GM19043 (cell line): ENCODE measurements around the gene HAP1.
"Not testable (repeated sequence)": the region's sequence is repeated elsewhere in the genome, so short reads cannot be mapped to it uniquely, and the experiment has no call there.

Experiments used
- ATAC-seq: cut with Tn5 transposase; IDR thresholded peaks from one replicate; pipeline ENCODE4 v1.9.1; 2021; ENCODE audit warnings: low read depth; ENCODE audit not compliant: unreplicated experiment

The HAP1 gene

DNA sequence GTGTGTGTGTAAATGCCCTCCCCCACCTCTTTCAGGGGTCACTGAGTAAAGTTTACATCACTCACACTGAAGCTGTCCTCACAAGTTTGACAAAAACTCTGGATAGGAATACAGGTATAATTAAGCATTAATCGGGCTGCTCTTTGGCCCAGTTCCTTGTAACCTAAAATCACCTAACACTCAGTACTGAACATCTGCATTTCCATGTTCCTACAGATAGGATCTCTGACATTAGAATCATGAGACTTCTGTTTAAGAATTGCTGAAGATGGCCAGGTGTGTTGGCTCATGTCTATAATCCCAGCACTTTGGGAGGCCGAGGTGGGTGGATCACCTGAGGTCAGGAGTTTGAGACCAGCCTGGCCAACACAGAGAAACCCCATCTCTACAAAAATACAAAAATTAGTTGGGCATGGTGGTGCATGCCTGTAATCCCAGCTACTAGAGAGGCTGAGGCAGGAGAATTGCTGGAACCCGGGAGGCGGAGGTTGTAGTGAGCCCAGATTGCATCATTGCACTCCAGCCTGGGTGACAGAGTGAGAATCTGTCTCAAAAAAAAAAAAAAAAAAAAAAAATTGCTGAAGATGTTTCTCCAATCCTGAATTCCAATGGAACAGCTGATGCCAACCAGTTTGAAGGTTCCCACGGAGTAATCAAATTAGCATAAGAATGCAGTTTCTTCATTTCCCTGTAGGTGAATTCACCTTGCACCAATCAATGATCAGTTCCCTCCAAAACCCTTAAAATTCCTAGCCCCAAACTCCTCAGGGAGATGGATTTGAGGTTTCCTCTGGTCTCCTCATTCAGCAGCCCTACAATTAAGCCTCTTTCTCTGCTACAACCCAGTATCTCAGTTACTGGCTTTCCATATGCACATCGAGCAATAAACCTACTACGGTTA is 59.0 kb downstream of the HAP1 start:
- ATAC-seq, result not testable (repeated sequence)
